ENCODE results near the gene MYO5B.

MYO5B gene

GRCh38 chr18:50006470-50007046 is 188.4 kb downstream of the MYO5B start:
- Histone ChIP-seq H3K4me3 (ENCODE audit: low read depth in 1 of 2, low read length in 2 of 2) (no peak overlapping the region), H2AFZ (ENCODE audit: low read depth, low read length) (no peak overlapping the region), H3K79me2 (ENCODE audit: insufficient read depth, low read length) (no peaks in the 10 kb centered on the region), H3K9me3 (ENCODE audit: insufficient read depth, low read length, severe bottlenecking) (no peaks in the 10 kb centered on the region), H3K27ac (ENCODE audit: low read length) (no peak overlapping the region), H3K27me3 (ENCODE audit: insufficient read depth, low read length, poor library complexity) (peaks cover 28% of the 10 kb centered on the region), H3K4me1 (ENCODE audit: insufficient read depth, low read length) (no peaks in the 10 kb centered on the region), H3K36me3 (ENCODE audit: insufficient read depth, low read length) (no peaks in the 10 kb centered on the region), H4K20me1 (ENCODE audit: insufficient read depth, low read length) (no peaks in the 10 kb centered on the region), H3K9ac (ENCODE audit: low read depth, low read length) (no peak overlapping the region), H3K4me2 (ENCODE audit: insufficient read depth, low read length) (no peak overlapping the region)
- TF ChIP-seq EZH2 (IDR thresholded peaks at IDR 0.05; ENCODE audit: borderline replicate concordance, low read depth, low read length, severe bottlenecking) = no peak
- no peak for TF ChIP-seq CTCF (IDR thresholded peaks at IDR 0.05; ENCODE audit: borderline replicate concordance, extremely low read depth, low read length, poor library complexity, severe bottlenecking)
- no peak for ATAC-seq (ENCODE audit: insufficient read depth, low read depth)
- DNase-seq = peak; percentile 4

GRCh38 chr18:50004013-50004412 is 190.9 kb downstream of the MYO5B start:
- DNase-seq (no peak), ATAC-seq (ENCODE audit: insufficient read depth, low read depth) (no peak)
- H4K20me1 ChIP-seq (ENCODE audit: insufficient read depth, low read length) = no peaks in the 10 kb centered on the region
- H2AFZ ChIP-seq (ENCODE audit: low read depth, low read length) = no peak overlapping the region
- TF ChIP-seq CTCF (IDR thresholded peaks at IDR 0.05; ENCODE audit: borderline replicate concordance, extremely low read depth, low read length, poor library complexity, severe bottlenecking) (no peak), EZH2 (IDR thresholded peaks at IDR 0.05; ENCODE audit: borderline replicate concordance, low read depth, low read length, severe bottlenecking) (no peak)
- no peaks in the 10 kb centered on the region for H3K79me2 ChIP-seq (ENCODE audit: insufficient read depth, low read length)
- H3K27me3 ChIP-seq (ENCODE audit: insufficient read depth, low read length, poor library complexity) = peaks cover 36% of the 10 kb centered on the region
- no peaks in the 10 kb centered on the region for H3K36me3 ChIP-seq (ENCODE audit: insufficient read depth, low read length)
- no peaks in the 10 kb centered on the region for H3K4me1 ChIP-seq (ENCODE audit: insufficient read depth, low read length)
- no peak overlapping the region for H3K4me3 ChIP-seq (ENCODE audit: low read depth in 1 of 2, low read length in 2 of 2)
- H3K9ac ChIP-seq (ENCODE audit: low read depth, low read length) = no peak overlapping the region
- no peak overlapping the region for H3K4me2 ChIP-seq (ENCODE audit: insufficient read depth, low read length)
- H3K9me3 ChIP-seq (ENCODE audit: insufficient read depth, low read length, severe bottlenecking) = no peaks in the 10 kb centered on the region
- no peak overlapping the region for H3K27ac ChIP-seq (ENCODE audit: low read length)

- Histone ChIP-seq H3K79me2 (ENCODE audit: insufficient read depth, low read length) (no peaks in the 10 kb centered on the region), H3K4me1 (ENCODE audit: insufficient read depth, low read length) (no peaks in the 10 kb centered on the region), H3K27ac (ENCODE audit: low read length) (no peak overlapping the region), H2AFZ (ENCODE audit: low read depth, low read length) (no peak overlapping the region), H4K20me1 (ENCODE audit: insufficient read depth, low read length) (no peaks in the 10 kb centered on the region), H3K4me2 (ENCODE audit: insufficient read depth, low read length) (no peak overlapping the region), H3K27me3 (ENCODE audit: insufficient read depth, low read length, poor library complexity) (peaks cover 36% of the 10 kb centered on the region), H3K36me3 (ENCODE audit: insufficient read depth, low read length) (no peaks in the 10 kb centered on the region), H3K9ac (ENCODE audit: low read depth, low read length) (no peak overlapping the region), H3K4me3 (ENCODE audit: low read depth in 1 of 2, low read length in 2 of 2) (no peak overlapping the region), H3K9me3 (ENCODE audit: insufficient read depth, low read length, severe bottlenecking) (no peaks in the 10 kb centered on the region)
- DNase-seq = no peak
- TF ChIP-seq CTCF (IDR thresholded peaks at IDR 0.05; ENCODE audit: borderline replicate concordance, extremely low read depth, low read length, poor library complexity, severe bottlenecking) (no peak), EZH2 (IDR thresholded peaks at IDR 0.05; ENCODE audit: borderline replicate concordance, low read depth, low read length, severe bottlenecking) (no peak)
- no peak for ATAC-seq (ENCODE audit: insufficient read depth, low read depth)
Observed at GRCh38 chr18:50002781-50003180, 192.2 kb downstream of the MYO5B start.

Measured in DND-41 (cell line).